Measurements from ENCODE around the gene SUPT6H. TPM values are rescaled to one million over a fixed set of nuclear protein-coding genes. Genes with fewer than 3 reads are reported as not detected.

The SUPT6H gene
- polyA plus RNA-seq, 1 of the 3 experiments (the other 2 are of a cell fraction), result 26.9 TPM

DNA sequence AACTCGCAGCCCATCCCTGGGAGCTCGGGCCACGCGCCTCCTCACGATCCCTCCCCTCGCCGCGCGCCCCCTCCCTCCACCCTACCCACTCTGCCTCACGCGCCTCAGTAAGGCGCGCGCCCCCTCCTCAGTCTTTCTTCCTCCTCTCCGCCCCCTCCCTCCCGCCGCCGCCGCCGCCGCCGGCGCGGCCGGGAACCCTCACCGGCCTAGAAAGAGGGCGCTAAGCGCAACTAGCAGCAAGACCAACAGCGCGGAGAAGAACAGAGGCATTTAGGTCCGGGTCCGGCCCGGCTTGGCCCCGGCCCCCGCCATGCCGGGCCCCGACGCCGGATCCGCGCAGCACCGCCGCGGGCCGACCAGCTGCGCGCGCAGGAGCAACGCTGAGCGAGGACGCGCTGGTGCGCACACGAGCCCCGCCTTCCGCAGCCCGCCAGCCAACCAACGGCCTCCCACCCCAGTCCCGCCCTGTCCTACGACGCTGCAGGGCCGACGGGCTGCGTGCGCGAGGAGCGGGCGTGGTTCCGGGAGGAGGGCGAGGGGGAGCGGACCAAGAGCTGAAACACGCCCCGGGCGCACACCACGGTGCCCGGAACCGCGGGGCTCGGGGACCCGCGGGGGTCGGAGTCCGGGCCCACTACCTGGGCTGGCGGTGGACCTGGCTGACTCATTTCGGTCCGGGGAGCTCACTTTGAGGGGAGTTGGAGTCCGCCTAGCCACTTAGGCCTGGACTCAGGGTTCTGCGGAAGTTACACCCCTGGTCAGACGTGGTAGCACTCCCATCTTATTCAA is 17.0 kb upstream of the SUPT6H start, which contains the start of gene BLTP2:
Gene BLTP2 (minus strand): TSS at position 372 of the 789 bp plus-strand sequence. CDS start 102 bp downstream, at position 270.
- peak; percentile 57 for TF ChIP-seq GABPA (IDR thresholded peaks at IDR 0.05; ENCODE audit: low read depth)
- TF ChIP-seq, protein P1, sequence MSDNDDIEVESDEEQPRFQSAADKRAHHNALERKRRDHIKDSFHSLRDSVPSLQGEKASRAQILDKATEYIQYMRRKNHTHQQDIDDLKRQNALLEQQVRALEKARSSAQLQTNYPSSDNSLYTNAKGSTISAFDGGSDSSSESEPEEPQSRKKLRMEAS (IDR thresholded peaks at IDR 0.05; ENCODE audit: low read depth), result peak; percentile 48; the same call in 1 of the 2 replicates
- peak; percentile 51; the same call in 1 of the 2 replicates for TF ChIP-seq SIN3A (IDR thresholded peaks at IDR 0.05; ENCODE audit: borderline replicate concordance, low read depth, low read length)
- no peak for TF ChIP-seq FOSL2 (IDR thresholded peaks at IDR 0.05; ENCODE audit: borderline replicate concordance, low read depth)
- TF ChIP-seq RFX5 (IDR thresholded peaks at IDR 0.05; ENCODE audit: low read length), result 0 out of 2 replicates have a peak, but pooled peaks have one; percentile 37
- peak; percentile 69 for TF ChIP-seq TAF1 (IDR thresholded peaks at IDR 0.05; ENCODE audit: borderline replicate concordance, low read depth, low read length)
- TF ChIP-seq RXRA (IDR thresholded peaks at IDR 0.05; ENCODE audit: borderline replicate concordance, low read depth), result no peak
- peak; percentile 89 for TF ChIP-seq MXI1 (IDR thresholded peaks at IDR 0.05; ENCODE audit: low read depth, low read length)
- TF ChIP-seq, protein P2, sequence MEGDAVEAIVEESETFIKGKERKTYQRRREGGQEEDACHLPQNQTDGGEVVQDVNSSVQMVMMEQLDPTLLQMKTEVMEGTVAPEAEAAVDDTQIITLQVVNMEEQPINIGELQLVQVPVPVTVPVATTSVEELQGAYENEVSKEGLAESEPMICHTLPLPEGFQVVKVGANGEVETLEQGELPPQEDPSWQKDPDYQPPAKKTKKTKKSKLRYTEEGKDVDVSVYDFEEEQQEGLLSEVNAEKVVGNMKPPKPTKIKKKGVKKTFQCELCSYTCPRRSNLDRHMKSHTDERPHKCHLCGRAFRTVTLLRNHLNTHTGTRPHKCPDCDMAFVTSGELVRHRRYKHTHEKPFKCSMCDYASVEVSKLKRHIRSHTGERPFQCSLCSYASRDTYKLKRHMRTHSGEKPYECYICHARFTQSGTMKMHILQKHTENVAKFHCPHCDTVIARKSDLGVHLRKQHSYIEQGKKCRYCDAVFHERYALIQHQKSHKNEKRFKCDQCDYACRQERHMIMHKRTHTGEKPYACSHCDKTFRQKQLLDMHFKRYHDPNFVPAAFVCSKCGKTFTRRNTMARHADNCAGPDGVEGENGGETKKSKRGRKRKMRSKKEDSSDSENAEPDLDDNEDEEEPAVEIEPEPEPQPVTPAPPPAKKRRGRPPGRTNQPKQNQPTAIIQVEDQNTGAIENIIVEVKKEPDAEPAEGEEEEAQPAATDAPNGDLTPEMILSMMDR (IDR thresholded peaks at IDR 0.05), result no peak
- peak; percentile 77 for TF ChIP-seq NRF1 (IDR thresholded peaks at IDR 0.05; ENCODE audit: low read depth, low read length)
- TF ChIP-seq FOXJ3 (CRISPR knock-in tag; IDR thresholded peaks at IDR 0.05), result no peak
- TF ChIP-seq TCF12 (IDR thresholded peaks at IDR 0.05), result no peak
- no peak for TF ChIP-seq MEF2A (IDR thresholded peaks at IDR 0.05; ENCODE audit: borderline replicate concordance, low read depth)
- TF ChIP-seq YY1 (IDR thresholded peaks at IDR 0.05; ENCODE audit: low read depth), result 0 out of 2 replicates have a peak, but pooled peaks have one; percentile 47
- TF ChIP-seq RAD21 (IDR thresholded peaks at IDR 0.05; ENCODE audit: low read length), result no peak
- TF ChIP-seq JUND (IDR thresholded peaks at IDR 0.05), result no peak
- TF ChIP-seq RCOR1 (IDR thresholded peaks at IDR 0.05; ENCODE audit: low read length), result no peak
- TF ChIP-seq POLR2AphosphoS5 (IDR thresholded peaks at IDR 0.05; ENCODE audit: low read depth, low read length), result peak; percentile 92
- TF ChIP-seq ELF1 (IDR thresholded peaks at IDR 0.05), result peak; percentile 56
- TF ChIP-seq, protein P3, sequence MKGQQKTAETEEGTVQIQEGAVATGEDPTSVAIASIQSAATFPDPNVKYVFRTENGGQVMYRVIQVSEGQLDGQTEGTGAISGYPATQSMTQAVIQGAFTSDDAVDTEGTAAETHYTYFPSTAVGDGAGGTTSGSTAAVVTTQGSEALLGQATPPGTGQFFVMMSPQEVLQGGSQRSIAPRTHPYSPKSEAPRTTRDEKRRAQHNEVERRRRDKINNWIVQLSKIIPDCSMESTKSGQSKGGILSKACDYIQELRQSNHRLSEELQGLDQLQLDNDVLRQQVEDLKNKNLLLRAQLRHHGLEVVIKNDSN (IDR thresholded peaks at IDR 0.05; ENCODE audit: borderline replicate concordance, low read depth), result no peak
- peaks cover 35% of the 10 kb centered on the region for H3F3A ChIP-seq (replicated peaks; ENCODE audit: insufficient read depth)
- no peaks in the 10 kb centered on the region for H3K9me3 ChIP-seq
- H3K9me2 ChIP-seq, result no peaks in the 10 kb centered on the region
- peak; percentile 99 for DNase-seq
- H3K9ac ChIP-seq, result peak within 1 kb of the TSS; percentile 84
- peak within 1 kb of the TSS; percentile 97 for H3K4me2 ChIP-seq
- peaks cover 34 to 49% of the 10 kb centered on the region in 2 experiments for H3K36me3 ChIP-seq (replicated peaks in 1 of 2; ENCODE audit: control insufficient read depth in 1 of 2, insufficient read depth in 2 of 2, low read length in 1 of 2)
- H2AFZ ChIP-seq (ENCODE audit: low read depth), result peak within 1 kb of the TSS; percentile 86
- peaks cover 6 to 14% of the 10 kb centered on the region in 2 experiments; a peak in 3 of 4 replicates for H3K4me1 ChIP-seq (ENCODE audit: control insufficient read depth in 1 of 2, insufficient read depth in 2 of 2, low read depth in 1 of 2, low read length in 1 of 2)
- H3K4me3 ChIP-seq (ENCODE audit: low read depth in 2 of 2, low read length in 1 of 2), result peak within 1 kb of the TSS; percentile 89 to 95
- ChIA-PET POLR2A (interaction anchor here (0.9 to 1.7 kb wide), 5 partner anchors 10 to 75 kb away, joined by 3 to 7 read pairs (median 3); partner anchors contain the start of genes RPL23A, SDF2 and SUPT6H), CTCF (interaction anchor here (0.7 to 4.1 kb wide), 22 partner anchors 11 to 150 kb away, joined by 3 to 50 read pairs (median 5); partner anchors contain the start of genes NEK8, SDF2, SUPT6H and TLCD1)
- no peaks in the 10 kb centered on the region for H3K27me3 ChIP-seq (ENCODE audit: insufficient read depth)
- H3K79me2 ChIP-seq (ENCODE audit: insufficient read depth), result peaks cover 56% of the 10 kb centered on the region
- peaks cover 9% of the 10 kb centered on the region for H4K20me1 ChIP-seq (ENCODE audit: insufficient read depth)
- peak within 1 kb of the TSS; percentile 60 to 85 for H3K27ac ChIP-seq (ENCODE audit: low read depth in 2 of 2, low read length in 1 of 2)
- 2% methylated on average over 33 of the region's 89 CpGs for WGBS (ENCODE audit: low lambda C conversion rate)
